Measurements from ENCODE around the gene SBK1.
"Not testable (repeated sequence)": the region's sequence is repeated elsewhere in the genome, so short reads cannot be mapped to it uniquely, and the experiment has no call there.

SBK1 gene

DNA sequence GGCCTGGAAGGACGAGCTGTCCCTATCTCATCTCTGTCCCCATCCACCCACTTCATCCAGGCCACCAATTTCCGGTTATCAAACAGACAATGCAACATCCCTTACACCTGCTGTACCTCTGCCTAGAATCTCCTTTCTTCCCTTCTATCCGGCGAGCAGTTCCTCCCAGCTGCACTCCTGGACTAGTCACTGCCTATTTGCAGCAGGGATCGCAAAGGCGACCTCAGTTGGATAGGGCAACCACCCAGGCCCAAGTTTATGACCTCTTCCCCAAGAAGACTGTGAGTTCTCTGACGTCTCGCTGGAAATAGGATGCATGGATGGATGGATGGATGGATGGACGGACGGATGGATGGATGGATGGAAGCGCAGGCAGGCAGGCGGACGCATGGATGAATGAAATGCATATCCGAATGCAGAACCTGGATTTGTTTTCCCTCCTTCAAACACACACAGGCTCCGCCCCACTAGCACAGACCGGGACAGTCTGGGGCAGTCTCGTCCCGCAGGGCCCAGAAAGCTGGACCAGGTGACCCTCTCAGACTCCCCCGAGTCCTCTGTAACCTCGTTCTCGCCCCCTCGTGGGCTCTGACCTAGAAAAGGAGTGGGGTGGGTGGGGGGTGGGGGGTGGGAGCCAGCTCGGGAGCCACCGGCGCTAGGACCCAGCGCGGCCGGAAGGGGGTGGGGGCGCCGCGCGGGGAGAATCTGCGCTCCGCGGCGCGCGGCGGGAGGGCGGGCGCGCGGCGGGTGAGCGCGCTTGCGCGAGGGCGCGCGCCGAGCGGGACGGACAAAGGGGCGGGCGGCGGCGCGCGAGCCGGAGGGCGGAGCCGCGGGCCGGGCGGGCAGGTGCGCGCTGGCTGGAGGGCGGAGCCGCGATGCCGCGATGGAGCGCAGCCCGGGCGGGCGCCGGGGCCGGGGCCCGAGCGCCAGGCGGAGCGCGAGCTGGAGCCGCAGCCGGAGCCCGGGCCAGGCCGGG is at the start of gene SBK1:
TSS of gene SBK1 (plus strand) at position 875 of the 976 bp plus-strand sequence. CDS start 24,867 bp downstream, outside the sequence.
- peak; percentile 82 for DNase-seq (ENCODE audit: low read depth)

GRCh38 chr16:28249483-28249882 is 42.8 kb upstream of the SBK1 start:
- not testable (repeated sequence) for H3K4me3 ChIP-seq (ENCODE audit: low read length); DNase-seq (ENCODE audit: low read depth)

More for the DNA sequence above, at the start of gene SBK1:
- TF ChIP-seq, protein P1, sequence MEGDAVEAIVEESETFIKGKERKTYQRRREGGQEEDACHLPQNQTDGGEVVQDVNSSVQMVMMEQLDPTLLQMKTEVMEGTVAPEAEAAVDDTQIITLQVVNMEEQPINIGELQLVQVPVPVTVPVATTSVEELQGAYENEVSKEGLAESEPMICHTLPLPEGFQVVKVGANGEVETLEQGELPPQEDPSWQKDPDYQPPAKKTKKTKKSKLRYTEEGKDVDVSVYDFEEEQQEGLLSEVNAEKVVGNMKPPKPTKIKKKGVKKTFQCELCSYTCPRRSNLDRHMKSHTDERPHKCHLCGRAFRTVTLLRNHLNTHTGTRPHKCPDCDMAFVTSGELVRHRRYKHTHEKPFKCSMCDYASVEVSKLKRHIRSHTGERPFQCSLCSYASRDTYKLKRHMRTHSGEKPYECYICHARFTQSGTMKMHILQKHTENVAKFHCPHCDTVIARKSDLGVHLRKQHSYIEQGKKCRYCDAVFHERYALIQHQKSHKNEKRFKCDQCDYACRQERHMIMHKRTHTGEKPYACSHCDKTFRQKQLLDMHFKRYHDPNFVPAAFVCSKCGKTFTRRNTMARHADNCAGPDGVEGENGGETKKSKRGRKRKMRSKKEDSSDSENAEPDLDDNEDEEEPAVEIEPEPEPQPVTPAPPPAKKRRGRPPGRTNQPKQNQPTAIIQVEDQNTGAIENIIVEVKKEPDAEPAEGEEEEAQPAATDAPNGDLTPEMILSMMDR (IDR thresholded peaks at IDR 0.05; ENCODE audit: insufficient read depth, low read depth, low read length, missing control alignments), result no peak
- peak within 1 kb of the TSS; percentile 52 for H3K4me3 ChIP-seq (ENCODE audit: low read length)

DNA sequence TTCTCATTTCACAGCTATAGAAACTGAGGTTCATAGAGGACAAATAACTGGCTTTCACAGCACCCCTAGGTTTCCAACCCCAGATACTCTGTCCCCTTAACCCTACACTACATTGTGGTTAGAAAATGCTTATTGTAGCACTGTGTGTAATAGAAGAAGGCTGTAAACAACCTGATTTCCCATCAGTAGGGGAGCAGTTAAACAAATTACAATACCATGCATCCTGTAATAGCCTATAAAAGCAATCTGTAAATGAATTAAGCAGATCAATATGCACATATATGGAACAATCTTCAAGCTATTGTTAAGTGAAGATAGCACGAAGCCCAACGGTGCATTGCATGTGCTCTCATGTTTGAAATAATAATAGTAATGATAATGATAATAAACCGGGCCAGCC is 41.3 kb upstream of the SBK1 start:
- no peak for DNase-seq (ENCODE audit: low read depth)
- H3K4me3 ChIP-seq (ENCODE audit: low read length), result no peak overlapping the region
- TF ChIP-seq, protein P1 (IDR thresholded peaks at IDR 0.05; ENCODE audit: insufficient read depth, low read depth, low read length, missing control alignments), result no peak

- no peak for DNase-seq (ENCODE audit: low read depth)
- TF ChIP-seq, protein P1 (IDR thresholded peaks at IDR 0.05; ENCODE audit: insufficient read depth, low read depth, low read length, missing control alignments), result no peak
- H3K4me3 ChIP-seq (ENCODE audit: low read length), result no peak overlapping the region
These were observed 38.2 kb upstream of the SBK1 start for GRCh38 chr16:28254158-28254557.

DNA sequence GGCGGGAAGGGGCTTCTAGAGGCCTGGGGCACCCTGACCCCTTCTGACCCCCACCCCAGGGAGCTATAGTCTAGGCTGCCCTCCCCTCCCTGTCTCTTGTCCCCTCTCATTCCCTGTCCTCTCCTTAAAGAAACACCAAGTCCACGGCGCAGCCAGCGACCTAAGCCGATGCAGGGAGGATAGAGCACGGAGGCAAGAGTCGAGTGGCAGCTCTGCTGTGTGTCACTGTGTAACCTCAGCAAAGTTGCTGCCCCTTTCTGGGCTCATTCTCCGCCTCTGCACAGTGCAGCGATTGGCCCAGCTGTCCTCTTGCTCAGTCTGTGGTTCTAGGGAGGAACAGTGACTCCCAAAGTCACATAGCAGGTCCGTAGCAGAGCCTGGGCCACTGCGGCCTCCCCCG is 36.5 kb upstream of the SBK1 start:
- H3K4me3 ChIP-seq (ENCODE audit: low read length), result no peak overlapping the region
- no peak for DNase-seq (ENCODE audit: low read depth)
- TF ChIP-seq, protein P1 (IDR thresholded peaks at IDR 0.05; ENCODE audit: insufficient read depth, low read depth, low read length, missing control alignments), result no peak

DNA sequence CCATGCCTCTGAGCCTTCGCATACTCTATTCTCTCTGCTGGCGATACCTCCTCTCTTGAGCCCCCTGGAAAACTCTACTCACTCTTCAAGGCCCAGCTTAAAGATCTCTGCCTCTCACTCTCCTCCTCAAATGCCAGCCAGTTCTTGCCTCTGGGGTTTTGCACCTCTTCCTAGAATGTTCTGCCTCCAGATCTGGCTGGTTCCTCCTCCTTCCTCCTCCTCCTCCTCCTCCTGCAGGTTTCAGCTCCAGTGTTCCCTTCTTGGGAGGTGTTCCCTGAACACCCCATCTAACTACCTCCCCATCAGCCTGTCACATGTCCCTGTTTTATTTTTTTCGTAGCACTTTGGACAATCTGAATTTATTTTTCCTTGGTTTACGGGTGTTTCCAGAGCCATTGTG is 35.1 kb upstream of the SBK1 start:
- no peak for DNase-seq (ENCODE audit: low read depth)
- TF ChIP-seq, protein P1 (IDR thresholded peaks at IDR 0.05; ENCODE audit: insufficient read depth, low read depth, low read length, missing control alignments), result no peak
- no peak overlapping the region for H3K4me3 ChIP-seq (ENCODE audit: low read length)

DNA sequence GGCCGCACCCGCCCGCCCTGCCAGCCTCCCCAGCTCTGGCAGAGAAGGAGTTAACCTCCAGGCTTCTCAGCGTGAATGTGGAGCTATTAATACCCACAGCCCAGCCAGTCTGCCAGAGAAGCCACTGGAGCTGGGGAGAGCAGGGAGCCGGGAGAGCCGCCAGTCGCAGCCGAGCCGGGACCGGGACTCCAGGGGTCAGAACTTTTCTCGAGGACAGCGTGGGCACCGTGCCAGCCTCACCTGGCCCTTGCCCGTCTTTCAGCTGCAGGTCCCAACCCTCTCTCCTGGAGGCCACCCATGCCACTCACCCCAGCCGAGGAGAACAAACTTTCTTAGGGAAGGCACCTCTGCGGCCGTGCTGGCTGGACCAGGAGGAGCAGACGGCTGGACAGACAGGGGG is 33.8 kb upstream of the SBK1 start:
- TF ChIP-seq, protein P1 (IDR thresholded peaks at IDR 0.05; ENCODE audit: insufficient read depth, low read depth, low read length, missing control alignments), result no peak
- no peak for DNase-seq (ENCODE audit: low read depth)
- H3K4me3 ChIP-seq (ENCODE audit: low read length), result no peak overlapping the region

All from epithelial cell of esophagus (primary cell).